ENCODE results near the gene SNAI3.

DNA sequence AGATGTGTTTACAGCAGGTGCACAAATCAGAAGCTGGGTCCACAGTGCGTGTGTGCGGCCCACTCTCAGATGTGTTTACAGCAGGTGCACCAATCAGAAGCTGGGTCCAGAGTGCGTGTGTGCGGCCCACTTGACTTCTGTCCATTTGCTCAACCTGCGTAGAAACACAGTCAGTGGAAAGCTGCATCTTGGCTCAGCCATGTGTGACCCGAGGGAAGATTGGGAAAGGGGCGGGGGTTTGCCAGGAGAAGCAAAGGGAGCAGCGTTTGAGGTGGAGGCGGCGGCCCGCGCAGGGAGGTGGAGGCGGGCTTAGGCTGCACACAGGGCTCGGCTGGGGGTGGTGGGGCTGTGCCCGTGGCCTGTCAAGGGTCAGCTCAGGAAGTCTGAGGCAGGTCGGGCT, 24.2 kb upstream of the SNAI3 start:
- TF ChIP-seq, protein P1, sequence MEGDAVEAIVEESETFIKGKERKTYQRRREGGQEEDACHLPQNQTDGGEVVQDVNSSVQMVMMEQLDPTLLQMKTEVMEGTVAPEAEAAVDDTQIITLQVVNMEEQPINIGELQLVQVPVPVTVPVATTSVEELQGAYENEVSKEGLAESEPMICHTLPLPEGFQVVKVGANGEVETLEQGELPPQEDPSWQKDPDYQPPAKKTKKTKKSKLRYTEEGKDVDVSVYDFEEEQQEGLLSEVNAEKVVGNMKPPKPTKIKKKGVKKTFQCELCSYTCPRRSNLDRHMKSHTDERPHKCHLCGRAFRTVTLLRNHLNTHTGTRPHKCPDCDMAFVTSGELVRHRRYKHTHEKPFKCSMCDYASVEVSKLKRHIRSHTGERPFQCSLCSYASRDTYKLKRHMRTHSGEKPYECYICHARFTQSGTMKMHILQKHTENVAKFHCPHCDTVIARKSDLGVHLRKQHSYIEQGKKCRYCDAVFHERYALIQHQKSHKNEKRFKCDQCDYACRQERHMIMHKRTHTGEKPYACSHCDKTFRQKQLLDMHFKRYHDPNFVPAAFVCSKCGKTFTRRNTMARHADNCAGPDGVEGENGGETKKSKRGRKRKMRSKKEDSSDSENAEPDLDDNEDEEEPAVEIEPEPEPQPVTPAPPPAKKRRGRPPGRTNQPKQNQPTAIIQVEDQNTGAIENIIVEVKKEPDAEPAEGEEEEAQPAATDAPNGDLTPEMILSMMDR (IDR thresholded peaks at IDR 0.05): no peak
- TF ChIP-seq POLR2AphosphoS5 (IDR thresholded peaks at IDR 0.05) (no peak), POLR2A (IDR thresholded peaks at IDR 0.05) (no peak)
